ENCODE results near the gene HBEGF. TPM values are rescaled to one million over a fixed set of nuclear protein-coding genes. Genes with fewer than 3 reads are reported as not detected.

Gene HBEGF
- total and polyA plus RNA-seq, 12 donors: 0.54 to 9.8 (median 5.0) TPM

- Histone ChIP-seq H3K4me3 (no peak overlapping the region), H3K36me3 (replicated peaks in 1 of 2) (peaks cover 0 to 13% of the 10 kb centered on the region in 2 donors), H3K27me3 (no peaks in the 10 kb centered on the region), H3K4me1 (replicated peaks in 1 of 2) (peaks cover 0 to 48% of the 10 kb centered on the region in 2 donors), H3K9me3 (replicated peaks in 1 of 3) (no peaks in the 10 kb centered on the region), H3K27ac (no peak overlapping the region)
- intact Hi-C loops (cut with DNase I): no loop called here
- 86 to 94% (median 88%) methylated on average over 3 of the region's 3 CpGs for whole genome bisulfite sequencing, 4 donors
- TF ChIP-seq POLR2A (IDR thresholded peaks at IDR 0.05): no peak
- no peak for TF ChIP-seq CTCF (IDR thresholded peaks at IDR 0.05)
- no peak for DNase-seq
These were observed 50.1 kb downstream of the HBEGF start for GRCh38 chr5:140296289-140296688.

DNA sequence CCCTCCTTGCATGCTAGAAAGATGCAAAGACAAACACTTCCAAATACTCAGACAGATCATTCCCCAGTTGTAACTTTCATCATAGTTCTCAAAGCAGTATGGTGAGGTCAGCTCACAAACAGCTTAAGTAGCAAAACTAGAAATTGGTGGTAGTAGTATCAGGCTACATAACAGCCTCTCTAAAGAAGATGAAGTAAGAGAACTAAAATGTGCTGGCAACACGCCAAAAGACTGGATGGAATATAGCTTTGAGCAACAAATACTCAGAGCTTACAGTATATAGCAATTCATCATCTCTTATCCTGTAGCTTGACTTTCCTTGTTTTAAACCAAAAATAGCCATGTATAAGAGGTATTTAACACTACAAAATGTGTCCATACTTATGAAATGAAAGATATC lies 51.0 kb downstream of the HBEGF start:
- Histone ChIP-seq H3K36me3 (replicated peaks in 1 of 2) (peaks cover 0 to 11% of the 10 kb centered on the region in 2 donors), H3K4me1 (replicated peaks in 1 of 2) (peaks cover 0 to 44% of the 10 kb centered on the region in 2 donors), H3K9me3 (replicated peaks in 1 of 3) (no peaks in the 10 kb centered on the region), H3K4me3 (no peak overlapping the region), H3K27me3 (no peaks in the 10 kb centered on the region), H3K27ac (no peak overlapping the region)
- TF ChIP-seq POLR2A (IDR thresholded peaks at IDR 0.05): no peak
- no peak for TF ChIP-seq CTCF (IDR thresholded peaks at IDR 0.05)
- intact Hi-C loops (cut with DNase I): no loop called here
- peak; percentile 38 to 79 (median 59) for DNase-seq
- 3 to 21% (median 18%) methylated on average over 1 of the region's 1 CpG for WGBS, 4 donors

- Histone ChIP-seq H3K36me3 (replicated peaks in 1 of 2) (peaks cover 0 to 4% of the 10 kb centered on the region in 2 donors), H3K4me1 (replicated peaks in 1 of 2) (peaks cover 0 to 44% of the 10 kb centered on the region in 2 donors), H3K4me3 (no peak overlapping the region), H3K27ac (no peak overlapping the region), H3K27me3 (no peaks in the 10 kb centered on the region), H3K9me3 (replicated peaks in 1 of 3) (no peaks in the 10 kb centered on the region)
- no peak for DNase-seq
- TF ChIP-seq CTCF (IDR thresholded peaks at IDR 0.05) (no peak), POLR2A (IDR thresholded peaks at IDR 0.05) (no peak)
- intact Hi-C loops (cut with DNase I): no loop called here
- WGBS, 4 donors: 70 to 80% (median 73%) methylated on average over 2 of the region's 2 CpGs
These were observed 51.6 kb downstream of the HBEGF start for GRCh38 chr5:140294753-140295152.

DNA sequence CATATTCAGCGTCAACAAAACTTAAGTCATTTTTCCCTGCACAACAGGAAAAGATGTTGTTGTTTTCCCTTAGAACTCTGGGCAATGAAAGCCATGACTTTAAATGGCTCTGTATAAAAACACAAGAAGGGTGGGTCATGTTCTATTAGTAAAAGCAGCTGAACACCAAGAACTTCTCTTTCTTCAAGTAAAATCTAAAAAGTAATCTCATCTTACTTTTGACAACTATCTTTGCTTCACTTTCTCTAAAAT lies 52.6 kb downstream of the HBEGF start:
- Histone ChIP-seq H3K9me3 (replicated peaks in 1 of 3) (no peaks in the 10 kb centered on the region), H3K27me3 (no peaks in the 10 kb centered on the region), H3K4me1 (replicated peaks in 1 of 2) (peaks cover 0 to 41% of the 10 kb centered on the region in 2 donors), H3K27ac (peak overlapping the region in 2 of 5 donors; percentile 3 to 46), H3K36me3 (replicated peaks in 1 of 2) (no peaks in the 10 kb centered on the region), H3K4me3 (no peak overlapping the region)
- 65 to 77% (median 71%) methylated on average over 1 of the region's 1 CpG for WGBS, 4 donors
- no peak for DNase-seq
- TF ChIP-seq CTCF (IDR thresholded peaks at IDR 0.05) (no peak), POLR2A (IDR thresholded peaks at IDR 0.05) (no peak)
- intact Hi-C loops (cut with DNase I): no loop called here
